HG02642 (cell line): Measurements from ENCODE around the gene DNAL1.
"Not testable (repeated sequence)": the region's sequence is repeated elsewhere in the genome, so short reads cannot be mapped to it uniquely, and the experiment has no call there.

Experiments used
- ATAC-seq: cut with Tn5 transposase; IDR thresholded peaks from one replicate; pipeline ENCODE4 v1.9.1; 2021; ENCODE audit warnings: mild to moderate bottlenecking; ENCODE audit not compliant: unreplicated experiment, poor library complexity

DNAL1 gene

GRCh38 chr14:73696466-73697400 lies 51.9 kb downstream of the DNAL1 start:
- peak; percentile 80 for ATAC-seq

DNA sequence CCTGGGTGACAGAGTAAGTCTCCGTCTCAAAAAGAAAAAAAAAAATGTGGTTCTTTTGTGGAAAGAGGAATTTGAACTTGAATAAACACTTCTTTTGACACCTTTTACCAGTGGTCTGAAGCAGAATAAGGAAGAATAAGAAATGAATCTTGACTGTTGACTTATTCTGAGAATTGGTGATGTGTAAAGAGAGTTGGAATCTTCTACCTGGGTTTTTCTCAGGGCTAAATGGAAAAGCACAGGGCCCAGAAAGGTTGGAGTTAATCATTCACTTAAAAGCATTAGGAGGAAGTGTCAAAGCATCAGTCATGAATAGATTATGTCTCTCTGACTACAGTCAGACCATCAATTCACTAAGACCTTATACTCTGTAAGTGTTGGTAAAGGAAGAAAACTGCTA lies 55.5 kb downstream of the DNAL1 start:
- ATAC-seq = no peak

GRCh38 chr14:73708076-73708475 lies 63.3 kb downstream of the DNAL1 start:
- not testable (repeated sequence) for ATAC-seq

DNA sequence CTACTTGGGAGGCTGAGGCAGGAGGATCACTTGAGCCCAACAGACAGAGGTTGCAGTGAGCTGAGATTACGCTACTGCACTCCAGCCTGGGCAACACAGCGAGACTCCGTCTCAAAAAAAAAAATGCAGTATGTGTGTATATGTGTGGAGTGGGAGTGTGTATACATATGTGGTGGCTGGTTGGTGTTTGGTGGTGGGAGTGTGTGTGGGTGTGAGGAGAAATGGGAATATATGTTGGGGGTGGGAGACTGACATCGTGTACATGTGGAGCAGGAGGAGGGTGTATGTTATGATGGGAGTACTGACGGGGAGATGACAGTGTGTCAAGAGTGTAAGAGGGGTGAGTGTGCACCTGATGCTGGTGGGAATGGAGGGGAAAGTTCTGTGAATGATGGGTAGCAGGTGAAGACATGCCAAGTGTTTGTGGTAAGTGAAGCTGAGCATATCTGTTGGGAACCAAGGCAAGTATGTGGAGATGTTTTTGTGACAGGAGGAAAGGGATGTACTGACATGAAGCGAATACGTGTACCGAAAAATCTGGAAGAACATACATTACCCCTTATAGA lies 65.2 kb downstream of the DNAL1 start:
- ATAC-seq = no peak

DNA sequence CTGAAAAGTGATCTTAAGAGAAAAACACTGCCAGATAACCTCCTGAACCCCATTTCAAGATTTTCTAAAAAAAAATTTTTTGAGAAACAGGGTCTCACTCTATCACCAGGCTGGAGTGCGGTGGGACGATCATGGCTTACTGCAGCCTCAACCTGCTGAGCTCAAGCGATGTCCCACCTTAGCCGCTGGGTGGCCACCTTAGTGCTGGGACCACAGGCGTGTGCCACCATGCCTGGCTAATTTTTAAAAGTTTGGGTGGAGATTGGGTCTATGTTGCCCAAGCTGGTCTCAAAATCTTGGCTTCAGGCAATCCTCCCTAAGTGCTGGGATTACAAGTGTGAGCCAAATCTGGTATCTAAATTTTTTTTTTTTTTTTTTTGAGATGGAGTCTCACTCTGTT lies 66.0 kb downstream of the DNAL1 start:
- ATAC-seq = no peak

DNA sequence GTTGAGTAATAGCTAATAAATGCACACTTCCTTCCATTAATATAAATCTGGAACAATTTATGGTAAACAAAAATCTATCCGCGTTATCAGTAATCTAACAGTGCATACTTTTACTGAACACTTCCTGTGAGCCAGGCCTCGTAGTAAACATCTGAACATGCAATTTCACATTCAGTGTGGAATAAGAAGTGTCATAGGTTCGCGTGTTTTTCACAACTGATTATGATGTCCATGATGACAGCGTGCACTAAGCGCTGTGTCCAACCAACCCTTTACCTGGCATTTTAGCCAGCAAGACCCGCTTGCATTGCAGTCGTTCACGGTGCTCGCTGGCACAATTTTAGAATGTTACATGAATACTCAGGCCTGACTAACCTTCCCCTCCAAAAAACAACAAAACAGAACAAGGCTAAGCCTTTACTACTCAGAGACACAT lies 67.3 kb downstream of the DNAL1 start:
- ATAC-seq = no peak

GRCh38 chr14:73712540-73713180 lies 67.9 kb downstream of the DNAL1 start:
- peak; percentile 32 for ATAC-seq

- ATAC-seq = no peak
Measured at GRCh38 chr14:73713206-73713802, 68.5 kb downstream of the DNAL1 start.

DNA sequence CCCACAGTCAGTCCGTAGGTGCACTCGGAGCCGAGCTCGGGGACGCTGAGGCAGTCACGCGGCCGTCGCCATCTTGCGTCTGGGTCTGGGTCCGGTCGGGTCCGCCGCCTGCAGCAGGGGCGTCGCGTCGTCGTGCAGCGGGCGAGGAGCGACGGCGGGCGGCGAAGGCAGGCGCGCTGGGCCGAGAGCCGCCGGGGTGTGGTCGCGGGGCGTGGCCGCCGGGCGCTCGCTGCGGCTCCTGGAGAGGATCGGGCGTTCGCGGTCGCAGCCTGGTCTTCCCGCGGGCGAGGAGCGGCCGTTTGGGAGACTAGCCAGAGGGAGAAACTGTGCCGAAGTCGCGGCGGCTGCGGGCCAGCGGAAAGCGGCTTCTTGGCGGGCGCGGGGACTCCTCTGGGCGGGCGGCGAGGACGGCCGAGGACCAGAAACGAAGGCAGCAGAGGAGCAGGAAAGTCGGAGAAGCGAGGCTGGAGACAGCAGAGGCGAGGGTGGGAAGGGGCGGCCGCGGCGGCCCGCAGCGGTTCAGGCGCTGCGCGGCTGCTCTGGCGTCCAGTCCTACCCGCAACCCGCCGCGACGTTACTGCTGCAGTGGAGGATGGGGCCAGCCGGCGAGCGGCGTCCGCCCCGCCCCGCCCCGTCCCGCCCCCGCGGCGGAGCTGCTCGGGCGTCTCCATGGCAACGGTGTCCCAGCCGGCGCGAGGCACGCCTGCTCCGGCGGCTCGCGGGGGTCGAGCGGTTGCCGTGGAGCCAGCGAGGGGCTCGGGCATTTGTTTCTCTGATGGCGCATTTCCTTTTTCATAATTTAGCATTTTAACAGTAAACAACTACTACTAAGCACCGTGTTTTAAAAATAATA lies 69.2 kb downstream of the DNAL1 start, which contains the start of gene PNMA1:
Gene PNMA1, minus strand, starts transcription at position 582 of the 853 bp plus-strand sequence. CDS start 745 bp downstream, outside the sequence.
- peak; percentile 76 for ATAC-seq

DNA sequence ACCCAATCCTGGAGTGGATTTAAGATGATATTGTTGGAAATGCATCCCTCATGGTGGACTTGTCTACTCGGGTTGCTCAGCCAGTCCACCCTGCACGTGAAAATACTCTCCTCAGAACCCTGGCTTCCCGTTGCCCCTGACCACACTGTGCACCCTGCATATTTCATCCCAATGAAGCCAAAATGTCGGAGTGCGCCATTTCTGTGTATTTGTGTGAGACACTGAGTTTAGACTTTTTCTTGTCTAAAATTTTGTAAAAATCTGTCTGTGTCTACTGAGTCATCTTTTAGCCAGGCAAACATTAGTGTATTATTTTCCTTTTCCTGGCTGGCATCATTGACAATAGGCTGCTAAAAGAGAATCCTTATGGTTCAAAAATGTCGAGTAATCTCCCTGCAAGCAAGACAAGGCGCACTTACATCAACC lies 69.9 kb downstream of the DNAL1 start:
- ATAC-seq = no peak

GRCh38 chr14:73715707-73716106 lies 70.9 kb downstream of the DNAL1 start:
- ATAC-seq = no peak

DNA sequence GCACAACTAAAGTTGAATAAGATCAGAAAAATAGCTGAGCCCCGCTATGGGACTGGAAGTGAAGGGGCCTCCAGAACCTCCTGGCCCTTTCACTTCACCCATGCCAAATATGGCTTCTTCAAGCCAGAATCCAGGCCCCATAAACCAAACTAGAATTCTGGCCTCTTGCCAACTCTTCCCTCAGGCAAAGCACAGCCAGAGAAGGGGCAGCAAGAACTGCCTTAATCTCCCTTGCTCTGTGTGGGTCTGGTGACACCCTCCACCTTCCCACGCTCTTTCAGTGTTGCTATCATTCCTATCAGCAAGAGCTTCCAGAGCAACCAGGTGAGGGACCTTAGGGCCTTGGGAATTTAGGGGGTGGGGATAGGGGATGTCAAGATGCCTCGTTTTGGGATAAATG lies 72.5 kb downstream of the DNAL1 start:
- ATAC-seq = no peak

DNA sequence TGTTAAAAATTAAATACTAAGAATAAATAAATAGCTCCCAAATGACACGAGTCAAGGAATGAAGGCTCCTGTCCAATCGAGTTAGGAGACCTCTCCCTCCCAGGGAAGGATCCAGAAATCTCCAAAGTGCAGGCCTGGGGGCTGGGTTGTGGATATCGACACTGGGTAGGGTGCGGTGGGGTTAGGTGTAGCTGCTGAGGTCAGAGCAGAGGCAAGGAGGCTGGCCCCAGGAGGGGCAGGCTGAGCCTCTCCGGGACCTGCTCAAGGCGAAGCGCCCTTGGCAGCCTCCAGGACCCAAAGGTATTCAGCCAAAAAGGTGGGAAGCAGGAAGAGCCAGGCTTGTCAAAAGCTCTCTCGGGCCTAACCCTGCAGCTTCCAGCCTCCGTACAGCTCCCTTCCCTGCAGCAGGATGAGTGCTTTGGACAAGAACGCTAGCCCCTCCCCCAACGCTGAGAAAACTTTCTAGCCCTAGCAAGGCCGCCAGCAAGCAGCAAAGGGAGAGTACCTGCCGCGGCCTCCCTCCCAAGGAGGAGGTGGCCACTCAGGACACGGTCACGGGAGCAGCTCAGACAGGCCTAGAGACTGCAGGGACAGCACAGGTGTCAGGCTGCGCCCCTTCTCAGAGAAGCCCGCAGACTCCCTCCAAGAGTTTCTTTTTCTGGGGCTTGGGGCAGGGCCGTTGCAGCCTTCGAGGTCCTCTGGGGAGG lies 73.1 kb downstream of the DNAL1 start:
- ATAC-seq = no peak

GRCh38 chr14:73718418-73719251 lies 73.8 kb downstream of the DNAL1 start:
- ATAC-seq = no peak

GRCh38 chr14:73719361-73719760 lies 74.6 kb downstream of the DNAL1 start:
- ATAC-seq = no peak

DNA sequence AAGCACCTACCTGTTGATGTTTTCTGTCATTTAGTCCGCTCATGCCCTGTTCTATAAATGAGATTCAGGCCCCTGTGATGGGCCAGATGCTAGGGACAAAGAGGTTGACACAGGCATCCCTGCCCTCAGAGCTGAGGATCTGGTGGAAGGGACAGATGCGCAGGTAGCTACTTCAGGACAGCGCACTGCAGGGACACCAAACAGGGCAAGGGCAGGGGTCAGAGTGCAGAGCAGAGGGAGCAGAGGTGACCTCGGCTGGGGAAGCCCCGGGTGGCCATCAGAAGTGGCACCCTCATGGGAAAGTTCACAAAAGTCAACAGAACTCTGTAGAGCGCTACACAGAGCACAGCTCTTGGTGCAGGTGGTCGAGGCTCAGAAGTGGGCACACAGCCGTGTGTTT lies 75.0 kb downstream of the DNAL1 start:
- ATAC-seq = no peak

DNA sequence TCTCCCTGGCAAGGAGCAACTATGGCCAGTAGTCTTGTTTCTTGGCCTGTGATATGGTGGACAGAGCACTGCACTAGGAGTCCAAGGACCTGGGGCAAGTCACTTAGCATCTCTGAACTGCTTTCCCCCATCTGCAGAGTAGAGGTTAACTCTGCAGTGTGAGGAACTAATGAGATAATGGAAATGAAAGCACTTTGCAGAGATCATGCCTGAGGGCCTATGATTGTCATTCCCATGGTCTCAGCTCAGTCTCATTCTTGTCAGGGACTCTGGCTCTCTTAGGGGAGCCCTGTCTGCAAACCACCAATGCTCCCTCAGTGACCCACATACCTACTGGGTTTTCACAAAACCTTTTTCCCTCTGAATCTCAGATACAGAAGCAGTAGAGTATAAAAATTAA lies 75.8 kb downstream of the DNAL1 start:
- no peak for ATAC-seq

DNA sequence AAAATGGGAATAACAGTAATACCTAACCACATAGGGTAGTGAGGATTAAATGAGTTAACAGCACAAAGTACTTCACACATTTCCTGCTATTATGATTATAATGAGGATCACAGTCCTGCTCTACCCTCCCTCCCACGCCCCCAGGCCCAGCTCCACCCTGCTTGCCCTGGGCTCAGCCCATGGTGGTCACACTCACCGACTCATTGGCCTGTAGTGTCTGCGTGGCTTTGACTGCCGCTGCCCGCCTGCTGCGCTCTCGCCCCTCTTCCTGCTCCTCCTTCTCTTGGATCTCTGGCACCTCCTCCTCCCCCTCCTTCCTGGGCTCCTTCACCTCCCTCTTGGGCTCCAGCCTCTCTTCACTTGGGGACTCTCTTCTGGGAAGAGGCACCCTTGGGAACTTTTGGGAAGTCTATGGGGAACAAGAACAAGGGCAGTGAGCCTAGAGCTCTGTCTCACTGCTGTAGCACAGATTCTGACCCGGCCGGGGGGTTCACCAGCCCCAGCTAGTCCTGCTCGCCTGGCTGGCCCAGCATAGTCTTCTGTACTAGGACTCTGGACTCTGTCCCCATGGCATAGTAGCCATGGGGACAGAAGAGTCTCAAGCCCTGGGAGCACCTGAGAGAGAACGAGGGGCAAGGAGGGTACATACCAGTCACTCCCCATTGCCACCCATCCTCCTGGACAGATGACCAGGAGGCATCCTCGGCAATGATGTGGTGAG lies 76.5 kb downstream of the DNAL1 start:
- no peak for ATAC-seq
